H9 (cell line): ENCODE measurements around the gene COL9A2. TPM values are rescaled to one million over a fixed set of nuclear protein-coding genes. Genes with fewer than 3 reads are reported as not detected.

Experiments used
- DNase-seq: peaks from one replicate; pipeline ENCODE4 v3.0.0-alpha.2; 2017
- H2AFZ ChIP-seq: one replicate; pipeline ENCODE4 v1.6.1; 2013; ENCODE audit warnings: mild to moderate bottlenecking, low read length, control low read depth, moderate library complexity
- H2AK5ac ChIP-seq: 2 replicates; pipeline ENCODE4 v1.6.1; 2013; ENCODE audit warnings: low read length, control low read depth, mixed read lengths; ENCODE audit not compliant: insufficient read length
- H2BK120ac ChIP-seq: one replicate; pipeline ENCODE4 v1.6.1; 2013; ENCODE audit warnings: low read depth, mild to moderate bottlenecking, low read length, control low read depth, inconsistent platforms; ENCODE audit not compliant: poor library complexity, severe bottlenecking
- H2BK12ac ChIP-seq: 2 replicates; pipeline ENCODE4 v1.6.1; 2013; ENCODE audit warnings: low read length, control low read depth, mixed read lengths, low read depth; ENCODE audit not compliant: insufficient read length
- H2BK15ac ChIP-seq: 2 replicates; pipeline ENCODE4 v1.6.1; 2013; ENCODE audit warnings: low read depth, low read length, control low read depth
- H2BK20ac ChIP-seq: one replicate; pipeline ENCODE4 v1.6.1; 2013; ENCODE audit warnings: low read depth, mild to moderate bottlenecking, low read length, control low read depth, inconsistent platforms; ENCODE audit not compliant: poor library complexity, severe bottlenecking
- H2BK5ac ChIP-seq: 2 replicates; pipeline ENCODE4 v1.6.1; 2013; ENCODE audit warnings: low read length, control low read depth, mixed read lengths; ENCODE audit not compliant: insufficient read length
- H3K14ac ChIP-seq: 2 replicates; pipeline ENCODE4 v1.6.1; 2013; ENCODE audit warnings: low read length, control low read depth; ENCODE audit not compliant: insufficient read depth
- H3K18ac ChIP-seq: 2 replicates; pipeline ENCODE4 v1.6.1; 2013; ENCODE audit warnings: low read depth, mild to moderate bottlenecking, mixed read lengths, low read length, control low read depth; ENCODE audit not compliant: insufficient read length
- H3K23ac ChIP-seq: 2 replicates; pipeline ENCODE4 v1.6.1; 2013; ENCODE audit warnings: low read length, control low read depth, mixed read lengths, low read depth; ENCODE audit not compliant: insufficient read length
- H3K23me2 ChIP-seq: 2 replicates; pipeline ENCODE4 v1.6.1; 2013; ENCODE audit warnings: low read depth, mild to moderate bottlenecking, mixed read lengths, low read length, control low read depth; ENCODE audit not compliant: insufficient read length, poor library complexity, severe bottlenecking
- H3K27ac ChIP-seq: 2 replicates; pipeline ENCODE4 v1.5.1; 2013; ENCODE audit warnings: low read length, control low read depth, mixed read lengths, low read depth; ENCODE audit not compliant: insufficient read length
- H3K27me3 ChIP-seq: 2 replicates; pipeline ENCODE4 v1.6.1; 2013; ENCODE audit warnings: low read length, control low read depth, inconsistent platforms; ENCODE audit not compliant: insufficient read depth
- H3K4ac ChIP-seq: 2 replicates; pipeline ENCODE4 v1.6.1; 2013; ENCODE audit warnings: low read depth, mild to moderate bottlenecking, control low read depth, inconsistent platforms, low read length, moderate library complexity
- H3K4me1 ChIP-seq: 2 replicates; pipeline ENCODE4 v1.6.1; 2013; ENCODE audit warnings: low read length, control low read depth, inconsistent platforms; ENCODE audit not compliant: insufficient read depth
- H3K4me2 ChIP-seq: 2 replicates; pipeline ENCODE4 v1.6.1; 2013; ENCODE audit warnings: low read length, control low read depth, mixed read lengths; ENCODE audit not compliant: insufficient read length, insufficient read depth
- H3K56ac ChIP-seq: 2 replicates; pipeline ENCODE4 v1.6.1; 2013; ENCODE audit warnings: low read depth, mild to moderate bottlenecking, mixed read lengths, low read length, control low read depth; ENCODE audit not compliant: insufficient read length
- H3K79me1 ChIP-seq: 2 replicates; pipeline ENCODE4 v1.6.1; 2013; ENCODE audit warnings: low read depth, mild to moderate bottlenecking, moderate library complexity, low read length, control low read depth, inconsistent platforms; ENCODE audit not compliant: insufficient read depth, poor library complexity, severe bottlenecking
- H3K79me2 ChIP-seq: 2 replicates; pipeline ENCODE4 v1.6.1; 2013; ENCODE audit warnings: low read length, control low read depth, inconsistent platforms; ENCODE audit not compliant: insufficient read depth
- H3K9ac ChIP-seq: 2 replicates; pipeline ENCODE4 v1.6.1; 2013; ENCODE audit warnings: low read length, control low read depth, mixed read lengths; ENCODE audit not compliant: insufficient read length; ENCODE audit errors: extremely low read depth
- H3K9me3 ChIP-seq: one replicate; pipeline ENCODE4 v1.6.1; 2013; ENCODE audit warnings: low read depth, low read length, inconsistent platforms; ENCODE audit not compliant: control insufficient read depth
- H3T11ph ChIP-seq: one replicate; pipeline ENCODE4 v1.6.1; 2013; ENCODE audit warnings: mild to moderate bottlenecking, low read length, control low read depth, inconsistent platforms
- H4K20me1 ChIP-seq: one replicate; pipeline ENCODE4 v1.6.1; 2013; ENCODE audit not compliant: control insufficient read depth, insufficient read length, insufficient read depth
- H4K5ac ChIP-seq: 2 replicates; pipeline ENCODE4 v1.6.1; 2013; ENCODE audit warnings: low read depth, mild to moderate bottlenecking, mixed read lengths, low read length, control low read depth; ENCODE audit not compliant: insufficient read length
- H4K8ac ChIP-seq: replicated peaks from 2 replicates; pipeline ENCODE4 v1.6.1; 2013; ENCODE audit warnings: low read length, control low read depth, mixed read lengths, low read depth; ENCODE audit not compliant: insufficient read length
- H4K91ac ChIP-seq: 2 replicates; pipeline ENCODE4 v1.6.1; 2013; ENCODE audit warnings: low read depth, mild to moderate bottlenecking, moderate library complexity, mixed read lengths, low read length, control low read depth; ENCODE audit not compliant: insufficient read length
- H3K27ac Mint-ChIP-seq, 3 experiments: 2 replicates in 2 of 3; 3 replicates in 1 of 3; pipeline ENCODE4 v1.8.0; 2020 to 2021; ENCODE audit warnings: mixed read lengths in 3 of 3, mild to moderate bottlenecking in 1 of 3, moderate library complexity in 1 of 3
- H3K27me3 Mint-ChIP-seq: 2 replicates; pipeline ENCODE4 v1.8.0; 2021; ENCODE audit warnings: low read depth, mild to moderate bottlenecking, moderate library complexity, mixed read lengths
- H3K36me3 Mint-ChIP-seq, 3 experiments: 2 replicates in 2 of 3; 3 replicates in 1 of 3; pipeline ENCODE4 v1.8.0; 2020 to 2021; ENCODE audit warnings: low read depth in 3 of 3, mixed read lengths in 3 of 3; ENCODE audit not compliant: insufficient read depth in 1 of 3
- H3K4me1 Mint-ChIP-seq, 2 experiments: 2 replicates each; pipeline ENCODE4 v1.8.0; 2020; ENCODE audit warnings: mixed read lengths in 2 of 2
- H3K4me3 Mint-ChIP-seq, 2 experiments: 2 replicates in 1 of 2; 3 replicates in 1 of 2; pipeline ENCODE4 v1.8.0; 2020 to 2021; ENCODE audit warnings: mild to moderate bottlenecking in 2 of 2, mixed read lengths in 2 of 2, moderate library complexity in 1 of 2
- H3K9me3 Mint-ChIP-seq, 2 experiments: 2 replicates in 1 of 2; 3 replicates in 1 of 2; pipeline ENCODE4 v1.8.0; 2020; ENCODE audit warnings: mild to moderate bottlenecking in 2 of 2, mixed read lengths in 2 of 2, moderate library complexity in 1 of 2
- CTCF ChIP-seq: fragments of 200-600 bp; sonication (generic); conservative IDR thresholded peaks from 3 replicates; pipeline ENCODE4 v1.8.0; 2021; ENCODE audit warnings: antibody characterized with exemption, mild to moderate bottlenecking
- WGBS: extraction: QIAGEN DNeasy Blood & Tissue Kit; methylation state at CpG from one replicate; pipeline ENCODE4 v1.1.7; 2013; ENCODE audit warnings: missing lambda C conversion rate, low lambda C conversion rate, mixed read lengths; ENCODE audit not compliant: insufficient read length; ENCODE audit errors: extremely low coverage; 5-methylcytosine and 5-hydroxymethylcytosine counted together
- total RNA-seq: library from RNA; stranded (reverse); gene quantifications from 2 replicates; pipeline ENCODE4 v1.2.1, GENCODE V29; 2021

COL9A2 gene
- total RNA-seq, 1 experiment from 2014 or later: 4.5 TPM

DNA sequence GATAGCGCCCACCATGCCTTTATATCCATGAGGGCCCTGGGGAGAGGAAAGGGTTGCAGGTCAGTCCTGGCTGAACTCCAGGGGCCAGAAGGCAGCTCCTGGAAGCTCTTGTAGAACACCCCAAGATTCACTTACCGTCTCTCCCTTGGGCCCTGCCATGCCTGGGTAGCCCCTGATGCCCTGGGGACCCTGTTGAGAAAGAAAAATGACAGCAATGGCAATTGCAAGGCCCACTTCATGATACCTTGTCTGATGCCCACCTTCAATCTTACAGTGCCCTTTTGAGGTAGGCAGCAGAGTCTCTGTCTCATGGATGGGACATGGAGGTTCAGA, 7.0 kb downstream of the COL9A2 start:
- Mint-ChIP-seq H3K36me3 (no peaks in the 10 kb centered on the region), H3K4me3 (no peak overlapping the region), H3K9me3 (no peaks in the 10 kb centered on the region), H3K27me3 (peaks cover 32% of the 10 kb centered on the region), H3K4me1 (peaks cover 10 to 19% of the 10 kb centered on the region in 2 experiments), H3K27ac (no peak overlapping the region)
- Histone ChIP-seq H3K27ac (no peak overlapping the region), H2AFZ (no peak overlapping the region), H3T11ph (no peak overlapping the region), H3K18ac (no peak overlapping the region), H3K23ac (no peak overlapping the region), H3K9me3 (no peaks in the 10 kb centered on the region), H2BK5ac (no peak overlapping the region), H2BK20ac (no peak overlapping the region), H3K4me1 (peaks cover 4% of the 10 kb centered on the region; the same call in 1 of the 2 replicates), H4K5ac (no peak overlapping the region), H3K79me1 (no peaks in the 10 kb centered on the region), H3K56ac (no peak overlapping the region), H3K9ac (no peak overlapping the region), H3K14ac (no peak overlapping the region), H3K27me3 (peaks cover 6% of the 10 kb centered on the region; the same call in 1 of the 2 replicates), H3K4ac (no peak overlapping the region), H2BK15ac (no peak overlapping the region), H2AK5ac (no peak overlapping the region), H3K4me2 (no peak overlapping the region), H3K79me2 (no peaks in the 10 kb centered on the region), H4K20me1 (no peaks in the 10 kb centered on the region), H2BK120ac (no peak overlapping the region), H4K91ac (no peak overlapping the region), H3K23me2 (peaks cover 6% of the 10 kb centered on the region), H2BK12ac (no peak overlapping the region), H4K8ac (no peak overlapping the region)
- WGBS: no CpG with 5 or more reads among the region's 2 CpGs
- DNase-seq: no peak
- TF ChIP-seq CTCF: no peak
